Putamen (tissue), 1 donor: ENCODE measurements around the gene UQCRFS1.
"Not testable (repeated sequence)": the region's sequence is repeated elsewhere in the genome, so short reads cannot be mapped to it uniquely, and the experiment has no call there.

ENCODE experiments used
- DNase-seq: peaks from one replicate; pipeline ENCODE4 v3.0.0-alpha.2; 2016; ENCODE audit warnings: low spot score

UQCRFS1 gene

GRCh38 chr19:29214411-29214810, 1.5 kb upstream of the UQCRFS1 start:
- DNase-seq = no peak

- no peak for DNase-seq
Observed at GRCh38 chr19:29212356-29212647, 649 bp downstream of the UQCRFS1 start.

GRCh38 chr19:29211562-29212355, 1.2 kb downstream of the UQCRFS1 start:
- no peak for DNase-seq

- not testable (repeated sequence) for DNase-seq
Observed at GRCh38 chr19:29211041-29211440, 1.9 kb downstream of the UQCRFS1 start.

GRCh38 chr19:29210502-29210901, 2.4 kb downstream of the UQCRFS1 start:
- DNase-seq = not testable (repeated sequence)

- DNase-seq = not testable (repeated sequence)
Observed at GRCh38 chr19:29207403-29208187, 5.4 kb downstream of the UQCRFS1 start.

GRCh38 chr19:29206453-29206852, 6.5 kb downstream of the UQCRFS1 start:
- DNase-seq = no peak

- DNase-seq = no peak
Observed at GRCh38 chr19:29202281-29202680, 10.7 kb downstream of the UQCRFS1 start.

- no peak for DNase-seq
Observed at GRCh38 chr19:29201855-29202254, 11.1 kb downstream of the UQCRFS1 start.

- DNase-seq = no peak
Observed at GRCh38 chr19:29194658-29195057, 18.3 kb downstream of the UQCRFS1 start.

GRCh38 chr19:29193155-29193554, 19.8 kb downstream of the UQCRFS1 start:
- DNase-seq = no peak

- DNase-seq = no peak
Observed at GRCh38 chr19:29191005-29191404, 21.9 kb downstream of the UQCRFS1 start.

- DNase-seq = no peak
Observed at GRCh38 chr19:29189033-29189360, 24.0 kb downstream of the UQCRFS1 start.

GRCh38 chr19:29188289-29189032, 24.5 kb downstream of the UQCRFS1 start:
- no peak for DNase-seq

- no peak for DNase-seq
Observed at GRCh38 chr19:29187676-29188075, 25.3 kb downstream of the UQCRFS1 start.

GRCh38 chr19:29185427-29185826, 27.5 kb downstream of the UQCRFS1 start:
- DNase-seq = no peak

- DNase-seq = no peak
Observed at GRCh38 chr19:29176981-29177754, 35.8 kb downstream of the UQCRFS1 start.

- no peak for DNase-seq
Observed at GRCh38 chr19:29173896-29174295, 39.1 kb downstream of the UQCRFS1 start.

- no peak for DNase-seq
Observed at GRCh38 chr19:29172302-29172701, 40.6 kb downstream of the UQCRFS1 start.

- no peak for DNase-seq
Observed at GRCh38 chr19:29171525-29171924, 41.4 kb downstream of the UQCRFS1 start.

- DNase-seq = no peak
Observed at GRCh38 chr19:29170554-29170953, 42.4 kb downstream of the UQCRFS1 start.

GRCh38 chr19:29162694-29163093, 50.3 kb downstream of the UQCRFS1 start:
- DNase-seq = no peak
